Measurements from ENCODE around the gene CGREF1.
A peak's percentile ranks its signal among the peaks of the same experiment; 100 is the strongest.

The CGREF1 gene

GRCh38 chr2:27071277-27071989 lies 47.5 kb downstream of the CGREF1 start, which contains the start of gene OST4:
Gene OST4 (minus strand): TSS chr2:27071654.
- peak; percentile 92 to 94 for DNase-seq

DNA sequence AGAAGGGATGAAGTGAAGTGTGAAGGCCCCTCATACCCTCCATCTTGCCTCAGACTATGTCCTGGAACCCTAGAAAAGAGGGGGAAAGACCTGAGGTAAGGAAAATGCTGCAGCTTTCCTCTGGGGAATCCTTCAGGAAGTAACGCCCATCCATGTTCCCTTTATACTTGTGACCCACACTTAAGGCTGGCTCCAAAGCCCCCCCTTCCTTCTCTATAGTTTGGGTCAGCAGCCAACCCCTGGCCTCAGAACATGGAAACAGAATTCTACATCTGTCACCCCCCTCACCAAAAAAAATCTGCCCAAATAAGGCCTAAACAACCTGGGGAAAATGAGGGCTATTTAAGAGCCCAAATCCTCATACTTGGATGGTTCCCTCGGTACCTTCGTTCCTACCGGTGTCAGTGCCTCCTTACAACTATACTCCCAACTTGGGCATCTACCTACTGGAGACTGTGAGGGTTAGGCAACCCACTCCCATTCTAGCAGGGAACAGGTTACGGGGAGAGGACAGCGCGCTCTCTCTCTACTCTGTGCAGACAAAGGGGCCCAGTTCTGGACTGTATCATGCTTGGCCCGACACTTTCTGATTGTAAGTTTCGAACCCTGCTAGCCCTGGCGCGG lies 48.2 kb downstream of the CGREF1 start:
- DNase-seq = no peak

- no peak for DNase-seq
Observed at GRCh38 chr2:27069961-27070618, 48.8 kb downstream of the CGREF1 start.

GRCh38 chr2:27069436-27069835 lies 49.5 kb downstream of the CGREF1 start:
- no peak for DNase-seq

DNA sequence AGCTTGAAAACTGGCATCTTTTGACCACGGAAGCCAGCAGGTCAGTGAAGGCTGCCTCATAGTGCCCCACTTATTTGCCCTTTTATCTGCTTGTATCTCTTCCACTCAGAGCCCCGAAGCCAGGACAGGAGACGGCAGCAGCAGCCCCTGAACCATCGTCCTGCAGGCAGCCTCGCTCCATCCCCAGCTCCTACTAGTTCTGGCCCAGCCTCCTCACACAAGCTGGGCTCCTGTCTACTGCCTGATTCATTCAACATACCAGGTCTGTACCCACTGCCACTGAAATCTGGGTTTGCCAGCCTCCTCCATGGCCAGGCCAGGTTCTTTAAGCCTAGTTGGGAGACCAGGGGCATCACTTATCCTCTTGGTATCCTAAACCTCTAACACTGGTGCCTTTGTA lies 51.5 kb downstream of the CGREF1 start:
- no peak for DNase-seq

DNA sequence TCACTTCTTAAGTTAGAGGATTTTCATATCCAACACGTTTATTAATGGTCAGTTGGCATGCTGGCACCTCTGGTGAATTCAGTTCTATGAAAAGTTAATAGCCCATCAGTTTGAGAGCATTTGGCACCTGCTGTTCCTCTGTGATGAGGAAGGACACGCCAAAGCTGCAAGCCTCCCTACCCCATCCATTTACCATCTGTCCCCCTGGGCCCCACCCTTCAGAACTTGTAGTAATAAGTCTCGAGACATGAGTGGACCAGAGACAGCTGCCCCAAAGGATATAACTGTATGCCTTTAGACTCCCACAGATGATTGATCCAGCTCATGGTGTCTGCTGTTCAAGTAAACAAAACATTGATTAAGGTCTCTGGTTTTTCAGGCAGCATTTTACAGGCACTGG lies 53.8 kb downstream of the CGREF1 start:
- no peak for DNase-seq

- DNase-seq = no peak
Observed at GRCh38 chr2:27060323-27060722, 58.6 kb downstream of the CGREF1 start.

DNA sequence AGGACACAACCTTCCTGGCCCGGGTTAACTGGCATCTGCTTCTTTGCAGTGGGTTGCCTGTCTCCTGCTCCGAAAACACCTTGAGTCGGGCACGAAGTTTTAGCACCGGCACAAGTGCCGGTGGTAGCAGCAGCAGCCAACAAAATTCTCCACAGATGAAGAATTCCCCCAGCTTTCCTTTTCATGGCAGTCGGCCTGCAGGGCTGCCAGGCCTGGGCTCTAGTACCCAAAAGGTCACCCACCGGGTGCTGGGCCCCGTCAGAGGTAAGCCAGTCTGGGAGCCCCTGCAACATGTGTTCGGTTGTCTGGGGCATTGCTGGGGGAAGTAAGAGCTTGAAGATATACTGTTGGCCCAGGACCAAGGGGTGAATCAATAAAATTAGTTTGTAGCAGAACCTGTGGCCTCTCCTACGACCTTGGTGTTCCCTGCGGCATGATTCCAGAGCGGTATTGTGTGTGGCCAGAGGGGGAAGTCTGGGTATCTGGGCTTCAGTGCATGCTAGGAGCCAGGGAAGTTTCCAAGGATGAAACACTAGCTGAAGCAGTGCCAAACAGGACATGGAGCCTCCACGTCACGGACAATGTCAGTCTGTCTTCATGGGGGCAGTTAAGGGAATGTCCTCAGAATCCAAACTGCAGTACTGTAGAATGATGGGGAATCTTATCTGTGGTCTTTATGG lies 59.6 kb downstream of the CGREF1 start:
- DNase-seq = no peak

GRCh38 chr2:27058210-27058609 lies 60.7 kb downstream of the CGREF1 start:
- no peak for DNase-seq

GRCh38 chr2:27057184-27057583 lies 61.7 kb downstream of the CGREF1 start:
- no peak for DNase-seq

DNA sequence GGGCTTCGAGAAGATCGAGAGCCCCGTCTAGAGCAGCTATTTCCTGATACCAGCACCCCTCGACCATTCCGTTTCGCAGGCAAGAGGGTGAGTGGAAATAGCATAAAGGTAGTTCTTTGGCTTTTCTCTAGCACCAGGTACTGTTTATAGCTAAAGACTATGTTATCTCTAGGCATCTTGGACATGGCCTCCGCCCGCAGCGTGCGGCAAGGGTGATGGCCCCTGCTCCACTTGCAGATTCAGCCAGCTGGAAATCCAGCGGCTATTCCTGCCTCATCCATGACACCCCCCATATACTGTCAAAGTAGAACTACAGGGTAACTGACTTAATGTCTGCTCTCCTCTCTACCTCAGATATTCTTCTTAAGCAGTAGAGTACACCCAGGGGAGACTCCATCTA lies 64.2 kb downstream of the CGREF1 start:
- DNase-seq = no peak

- no peak for DNase-seq
Observed at GRCh38 chr2:27053776-27054175, 65.2 kb downstream of the CGREF1 start.

DNA sequence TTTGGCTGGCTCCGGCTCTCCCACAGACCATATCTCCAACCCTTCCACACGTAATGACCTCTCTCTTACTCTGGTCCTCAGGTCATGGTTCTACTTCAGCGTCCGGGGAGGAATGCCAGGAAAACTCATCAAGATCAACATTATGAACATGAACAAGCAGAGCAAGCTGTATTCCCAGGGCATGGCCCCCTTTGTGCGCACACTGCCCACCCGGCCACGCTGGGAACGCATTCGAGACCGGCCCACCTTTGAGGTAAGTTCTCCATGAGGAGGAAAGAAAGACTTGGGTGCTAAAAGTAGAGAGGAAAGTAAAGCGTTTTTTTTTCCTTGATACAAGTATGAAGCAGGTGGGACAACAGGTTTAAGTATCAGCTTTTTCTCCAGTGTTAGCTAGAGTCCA lies 65.6 kb downstream of the CGREF1 start:
- DNase-seq = no peak

DNA sequence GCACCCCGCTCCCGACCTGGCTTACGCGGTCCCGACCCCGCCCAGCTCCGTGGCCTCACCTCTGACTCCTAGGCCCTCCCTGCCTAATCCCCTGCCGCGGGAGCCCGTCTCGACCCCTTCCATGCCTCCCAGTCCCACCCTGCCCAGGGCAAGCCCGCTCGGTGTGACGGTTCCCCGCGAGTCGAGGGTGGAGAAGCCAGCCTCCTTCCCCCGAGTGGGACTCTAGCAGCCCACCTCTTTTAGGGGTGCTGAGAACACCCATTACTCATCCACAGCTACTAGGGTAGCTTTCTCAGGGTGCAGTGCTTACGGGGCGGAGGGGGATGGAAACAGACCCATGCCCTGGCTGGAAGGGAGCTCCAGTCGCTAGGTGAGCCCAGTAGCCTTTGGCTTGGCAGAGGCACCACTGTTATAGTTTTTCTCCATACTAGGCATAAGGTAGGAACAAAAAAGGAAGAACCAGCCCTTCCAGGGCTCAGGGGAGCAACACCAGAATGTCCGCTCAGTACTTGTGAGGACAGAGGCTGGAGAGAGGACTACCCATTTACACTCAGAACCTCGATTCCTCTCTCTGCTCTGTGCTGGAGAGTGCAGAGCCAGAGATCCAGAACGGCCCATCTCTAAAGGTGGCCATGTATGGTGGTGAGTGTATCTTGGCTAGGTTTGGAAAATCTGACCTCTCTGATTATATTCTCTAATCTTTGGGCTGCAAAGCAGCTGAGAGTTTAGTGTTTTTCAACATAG lies 66.9 kb downstream of the CGREF1 start:
- no peak for DNase-seq

DNA sequence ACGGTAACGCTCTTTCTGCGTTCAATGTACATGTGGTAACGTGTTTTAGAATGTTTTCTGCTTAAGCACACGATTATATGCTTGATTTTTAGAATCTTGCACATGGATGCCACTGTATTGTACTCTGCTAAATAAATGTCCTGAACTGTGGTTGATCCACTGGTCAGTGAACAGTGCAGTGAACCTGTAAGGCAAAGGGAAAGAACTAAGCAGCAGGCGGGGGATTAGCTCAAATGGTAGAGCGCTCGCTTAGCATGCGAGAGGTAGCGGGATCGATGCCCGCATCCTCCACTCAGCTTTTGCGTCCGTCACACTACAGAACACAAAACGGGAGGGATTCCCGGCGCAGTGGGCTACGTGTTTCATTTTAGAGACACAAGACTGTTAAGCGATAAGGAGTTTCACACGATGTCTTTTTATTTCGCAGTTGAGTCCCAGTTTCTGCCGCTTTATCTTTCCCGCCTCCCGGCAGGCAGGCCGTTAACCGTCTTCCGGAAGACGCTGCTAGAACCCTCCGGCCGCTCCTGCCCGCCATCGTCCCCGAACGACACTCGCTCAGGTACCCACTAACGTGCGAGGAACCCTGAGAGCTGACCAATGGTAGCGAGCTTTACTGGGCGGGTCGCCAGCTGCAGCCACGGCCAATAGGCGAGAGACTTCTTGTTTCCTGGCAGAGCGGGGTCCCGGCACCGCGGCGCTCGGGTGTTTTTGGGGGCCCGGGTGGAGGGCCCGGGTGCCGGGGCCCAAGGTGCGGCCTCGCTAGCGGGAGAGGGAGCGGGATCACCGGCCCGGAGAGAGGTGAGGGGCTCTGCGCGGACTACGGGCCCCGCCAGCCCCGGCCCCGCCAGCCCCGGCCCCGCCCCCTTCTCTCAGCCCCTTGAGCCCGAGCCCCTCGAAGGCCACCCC lies 67.7 kb downstream of the CGREF1 start, which contains the start of gene AGBL5:
TSS of gene AGBL5 (plus strand) at position 673 of the 906 bp plus-strand sequence. CDS start 1,291 bp downstream, outside the sequence.
- DNase-seq = peak; percentile 98

Measured in activated T-cell treated with anti-CD3 and anti-CD28 coated beads, Interleukin-2, amount 50 U/mL, for 48 hours (primary cell).